Transverse colon (tissue), 4 donors: ENCODE measurements around the gene ASTN1.

Experiments used
- CTCF ChIP-seq, 5 experiments: fragments of 200-600 bp in 3 of 5; fragments of 450-650 bp in 2 of 5; sonication (generic) in 3 of 5; IDR thresholded peaks; 1 replicate in 2 of 5; 2 replicates in 3 of 5; pipeline ENCODE4 v1.5.1; 2016 to 2017; ENCODE audit warnings: antibody characterized with exemption in 5 of 5, inconsistent platforms in 3 of 5, mild to moderate bottlenecking in 2 of 5, moderate library complexity in 1 of 5
- POLR2AphosphoS5 ChIP-seq, 3 donors: sonication (generic); formaldehyde crosslinking; IDR thresholded peaks; one replicate each; pipeline ENCODE4 v1.6.1; 2016; ENCODE audit warnings: antibody characterized with exemption in 3 of 3

GRCh38 chr1:176903474-176903873 lies 261.0 kb downstream of the ASTN1 start:
- TF ChIP-seq CTCF (IDR thresholded peaks at IDR 0.05) = no peak
- TF ChIP-seq POLR2AphosphoS5 (IDR thresholded peaks at IDR 0.05) = no peak
